DMS153 treated with DMSO at 0.1 percent for 48 hours (cell line): ENCODE data around the gene HJV.

ENCODE experiments used
- DNase-seq: peaks from one replicate; lab custom pipeline; 2025; ENCODE audit not compliant: unreplicated experiment; lab: John Stamatoyannopoulos, UW

HJV gene

GRCh38 chr1:145978854-145979745 lies 42.4 kb downstream of the HJV start:
- DNase-seq: peak; percentile 99

DNA sequence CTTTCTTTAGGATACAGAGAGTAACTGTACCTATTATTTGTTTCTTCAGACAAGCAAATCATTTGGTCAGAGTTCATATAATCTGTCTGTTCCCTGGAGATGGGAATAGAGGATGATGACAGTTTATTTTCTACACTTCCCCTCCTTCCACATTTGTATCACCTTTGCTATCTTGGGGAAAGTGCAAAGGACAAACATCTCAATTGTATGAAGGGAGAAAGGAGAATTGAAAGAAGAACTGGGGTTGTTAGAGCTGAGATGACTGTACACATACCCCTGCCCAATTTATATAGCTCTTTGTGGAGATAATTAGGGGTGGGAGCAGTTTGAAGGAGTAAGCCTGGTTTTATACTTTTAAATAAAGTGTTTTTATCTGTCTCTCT lies 43.1 kb downstream of the HJV start:
- no peak for DNase-seq

GRCh38 chr1:145977486-145978470 lies 43.8 kb downstream of the HJV start:
- DNase-seq: peak; percentile 98

- DNase-seq: no peak
Measured at GRCh38 chr1:145977016-145977415, 44.5 kb downstream of the HJV start.

DNA sequence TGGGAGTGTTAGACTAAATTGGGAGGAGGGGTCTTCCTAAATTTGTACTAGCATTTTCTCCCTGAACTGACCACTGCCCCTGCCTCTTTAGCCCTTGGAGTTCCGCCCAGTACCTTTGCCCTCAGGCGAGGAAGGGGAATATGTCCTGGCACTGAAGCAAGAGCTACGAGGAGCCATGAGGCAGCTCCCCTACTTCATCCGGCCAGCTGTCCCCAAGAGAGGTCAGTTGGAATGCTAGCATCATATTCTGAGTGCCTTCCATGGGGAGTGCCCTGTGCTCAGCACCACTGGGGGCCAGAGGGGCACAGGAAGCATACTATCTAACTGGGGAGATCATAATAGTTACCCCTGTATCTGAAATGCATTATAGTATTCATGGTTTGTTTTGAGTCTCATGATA lies 46.3 kb downstream of the HJV start:
- no peak for DNase-seq

DNA sequence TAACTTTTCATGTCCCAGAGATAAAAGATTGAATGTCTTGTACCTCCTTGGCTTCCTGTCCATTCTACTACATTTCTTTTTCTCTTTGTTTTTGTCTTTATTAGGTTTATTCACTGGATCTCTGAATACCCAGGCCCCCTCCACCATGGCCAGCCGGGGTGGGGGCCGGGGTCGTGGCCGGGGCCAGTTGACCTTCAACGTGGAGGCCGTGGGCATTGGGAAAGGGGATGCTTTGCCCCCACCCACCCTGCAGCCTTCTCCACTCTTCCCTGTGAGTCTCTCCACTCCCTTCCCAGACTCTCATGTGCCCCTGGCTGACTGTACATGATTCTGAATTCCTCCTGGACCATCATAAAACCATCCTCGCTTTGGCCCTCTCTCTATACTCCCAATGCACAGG lies 46.8 kb downstream of the HJV start:
- no peak for DNase-seq

- DNase-seq: no peak
Measured at GRCh38 chr1:145972580-145972979, 49.0 kb downstream of the HJV start.
